ENCODE measurements around the gene SPRR1A. TPM values are rescaled to one million over a fixed set of nuclear protein-coding genes. Genes with fewer than 3 reads are reported as not detected.

Gene SPRR1A
- total RNA-seq, 2 donors from 2014 or later, result not detected

DNA sequence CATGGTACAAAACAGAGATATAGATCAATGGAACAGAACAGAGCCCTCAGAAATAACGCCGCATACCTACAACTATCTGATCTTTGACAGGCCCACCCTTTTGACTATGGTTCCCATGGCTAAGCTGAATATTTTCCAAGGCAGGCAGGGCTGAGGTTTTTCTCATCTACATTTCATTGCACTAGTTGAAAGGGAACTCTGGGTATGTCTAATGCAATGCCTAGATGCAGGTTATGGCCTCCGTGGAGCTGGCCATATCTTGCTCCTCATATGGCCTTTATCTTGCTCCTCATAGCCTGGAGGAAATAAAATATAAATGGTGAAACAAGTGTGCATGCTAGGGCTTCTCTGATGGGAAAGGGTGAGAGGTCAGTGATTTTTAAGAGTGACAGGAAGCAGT, 26.3 kb upstream of the SPRR1A start:
- H3K27me3 Mint-ChIP-seq (ENCODE audit: insufficient read depth), result no peaks in the 10 kb centered on the region

DNA sequence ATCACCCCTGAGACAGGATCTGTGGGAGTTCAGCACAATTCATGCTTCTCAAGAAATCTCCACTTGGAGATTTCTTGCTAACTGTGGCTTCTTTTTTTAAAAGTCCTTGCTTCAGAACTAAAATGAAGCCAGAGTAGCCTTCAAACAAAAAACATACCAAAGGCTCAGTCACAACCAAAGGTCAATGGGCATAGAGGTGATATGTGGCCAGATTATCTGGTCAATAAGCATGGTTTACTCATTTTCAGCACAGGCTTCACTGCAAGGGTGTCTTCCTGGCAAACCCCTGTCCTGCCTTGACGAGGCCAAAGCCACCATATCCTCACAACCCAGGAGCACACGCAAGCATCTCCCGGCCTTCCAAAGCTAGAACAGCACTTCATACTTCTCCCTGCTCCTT, 24.6 kb upstream of the SPRR1A start:
- H3K4me1 Mint-ChIP-seq, result peaks cover 1% of the 10 kb centered on the region
- no peak overlapping the region for H3K4me3 ChIP-seq (ENCODE audit: low read length)

More for the DNA sequence above, 26.3 kb upstream of the SPRR1A start:
- H3K4me1 ChIP-seq (ENCODE audit: control insufficient read depth, insufficient read depth, low read length), result no peaks in the 10 kb centered on the region
- H3K9me3 ChIP-seq (ENCODE audit: control insufficient read depth, low read length), result peaks cover 30% of the 10 kb centered on the region
- peaks cover 49% of the 10 kb centered on the region for H3K9me3 Mint-ChIP-seq
- no peak for DNase-seq
- H3K4me3 ChIP-seq (ENCODE audit: low read length), result no peak overlapping the region
- no peak overlapping the region for H3K27ac Mint-ChIP-seq
- no peak overlapping the region for H3K4me3 Mint-ChIP-seq
- H3K36me3 ChIP-seq (ENCODE audit: control insufficient read depth, insufficient read depth, low read length), result no peaks in the 10 kb centered on the region
- H3K4me1 Mint-ChIP-seq, result no peaks in the 10 kb centered on the region
- 73 to 96% methylated on average over 3 of the region's 3 CpGs for WGBS, 2 experiments (ENCODE audit: insufficient coverage in 1 of 2, insufficient read length in 1 of 2)
- TF ChIP-seq, protein P1, sequence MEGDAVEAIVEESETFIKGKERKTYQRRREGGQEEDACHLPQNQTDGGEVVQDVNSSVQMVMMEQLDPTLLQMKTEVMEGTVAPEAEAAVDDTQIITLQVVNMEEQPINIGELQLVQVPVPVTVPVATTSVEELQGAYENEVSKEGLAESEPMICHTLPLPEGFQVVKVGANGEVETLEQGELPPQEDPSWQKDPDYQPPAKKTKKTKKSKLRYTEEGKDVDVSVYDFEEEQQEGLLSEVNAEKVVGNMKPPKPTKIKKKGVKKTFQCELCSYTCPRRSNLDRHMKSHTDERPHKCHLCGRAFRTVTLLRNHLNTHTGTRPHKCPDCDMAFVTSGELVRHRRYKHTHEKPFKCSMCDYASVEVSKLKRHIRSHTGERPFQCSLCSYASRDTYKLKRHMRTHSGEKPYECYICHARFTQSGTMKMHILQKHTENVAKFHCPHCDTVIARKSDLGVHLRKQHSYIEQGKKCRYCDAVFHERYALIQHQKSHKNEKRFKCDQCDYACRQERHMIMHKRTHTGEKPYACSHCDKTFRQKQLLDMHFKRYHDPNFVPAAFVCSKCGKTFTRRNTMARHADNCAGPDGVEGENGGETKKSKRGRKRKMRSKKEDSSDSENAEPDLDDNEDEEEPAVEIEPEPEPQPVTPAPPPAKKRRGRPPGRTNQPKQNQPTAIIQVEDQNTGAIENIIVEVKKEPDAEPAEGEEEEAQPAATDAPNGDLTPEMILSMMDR (conservative IDR thresholded peaks at IDR 0.05), result no peak
- H3K27ac ChIP-seq (ENCODE audit: low read depth, low read length), result no peak overlapping the region
- no peak overlapping the region for H3K9ac ChIP-seq (ENCODE audit: extremely low read depth, low read length, poor library complexity, severe bottlenecking)
- no peaks in the 10 kb centered on the region for H3K27me3 ChIP-seq (ENCODE audit: control insufficient read depth, insufficient read depth, low read length, poor library complexity, severe bottlenecking)
- H3K36me3 Mint-ChIP-seq (ENCODE audit: low read depth), result no peaks in the 10 kb centered on the region

DNA sequence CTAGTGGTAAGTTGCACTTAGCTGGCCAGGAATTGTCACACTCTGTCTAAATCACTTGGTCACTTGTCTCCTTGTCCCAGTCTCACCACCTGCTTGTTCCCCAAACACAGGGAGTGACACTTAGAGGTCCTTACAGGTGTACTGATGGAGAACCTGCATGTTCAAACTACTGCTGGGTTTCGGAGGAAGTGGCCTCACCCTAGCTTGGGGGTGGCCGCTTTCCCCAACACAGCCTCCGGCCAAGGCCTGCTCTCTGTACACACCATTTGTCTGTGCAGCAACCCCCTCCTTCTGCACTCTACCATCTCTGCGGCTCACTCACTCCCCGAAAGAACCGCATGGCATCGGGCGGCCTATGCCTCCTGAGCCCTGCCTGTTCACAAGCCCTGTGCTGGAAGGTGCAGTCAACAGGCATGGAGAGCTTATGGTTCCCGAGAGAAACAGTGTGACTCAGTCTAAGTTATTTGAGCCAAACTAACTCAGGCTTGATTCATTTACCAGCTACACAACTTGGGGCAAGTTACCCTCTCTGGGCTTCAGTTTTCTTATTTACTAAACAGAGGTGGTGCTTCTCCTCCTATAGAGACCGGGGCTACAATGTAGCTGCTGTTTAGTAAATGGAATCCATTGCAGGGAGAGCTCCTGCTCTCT, 24.0 kb upstream of the SPRR1A start:
- Mint-ChIP-seq H3K9me3 (peaks cover 40% of the 10 kb centered on the region), H3K36me3 (ENCODE audit: low read depth) (no peaks in the 10 kb centered on the region)
- no peak overlapping the region for H3K9ac ChIP-seq (ENCODE audit: extremely low read depth, low read length, poor library complexity, severe bottlenecking)

More for the DNA sequence above, 24.6 kb upstream of the SPRR1A start:
- no peaks in the 10 kb centered on the region for H3K36me3 ChIP-seq (ENCODE audit: control insufficient read depth, insufficient read depth, low read length)
- no peak overlapping the region for H3K9ac ChIP-seq (ENCODE audit: extremely low read depth, low read length, poor library complexity, severe bottlenecking)
- TF ChIP-seq, protein P1 (conservative IDR thresholded peaks at IDR 0.05), result no peak
- no peak overlapping the region for H3K27ac Mint-ChIP-seq
- no peaks in the 10 kb centered on the region for H3K4me1 ChIP-seq (ENCODE audit: control insufficient read depth, insufficient read depth, low read length)
- no peaks in the 10 kb centered on the region for H3K27me3 ChIP-seq (ENCODE audit: control insufficient read depth, insufficient read depth, low read length, poor library complexity, severe bottlenecking)
- peaks cover 38% of the 10 kb centered on the region for H3K9me3 Mint-ChIP-seq
- no peak for DNase-seq
- H3K9me3 ChIP-seq (ENCODE audit: control insufficient read depth, low read length), result peaks cover 35% of the 10 kb centered on the region
- 47% methylated on average over 1 of the region's 3 CpGs; no CpG with 5 or more reads in 1 of the 2 experiments for WGBS, 2 experiments (ENCODE audit: insufficient coverage in 1 of 2, insufficient read length in 1 of 2)
- H3K27ac ChIP-seq (ENCODE audit: low read depth, low read length), result no peak overlapping the region
- no peak overlapping the region for H3K4me3 Mint-ChIP-seq
- H3K27me3 Mint-ChIP-seq (ENCODE audit: insufficient read depth), result no peaks in the 10 kb centered on the region
- H3K36me3 Mint-ChIP-seq (ENCODE audit: low read depth), result no peaks in the 10 kb centered on the region

More for the DNA sequence above, 24.0 kb upstream of the SPRR1A start:
- 84 to 90% methylated on average over 5 to 10 of the region's 10 CpGs for WGBS, 2 experiments (ENCODE audit: insufficient coverage in 1 of 2, insufficient read length in 1 of 2)
- no peaks in the 10 kb centered on the region for H3K36me3 ChIP-seq (ENCODE audit: control insufficient read depth, insufficient read depth, low read length)
- Mint-ChIP-seq H3K27me3 (ENCODE audit: insufficient read depth) (no peaks in the 10 kb centered on the region), H3K27ac (no peak overlapping the region), H3K4me3 (no peak overlapping the region), H3K4me1 (peaks cover 1% of the 10 kb centered on the region)
- peaks cover 33% of the 10 kb centered on the region for H3K9me3 ChIP-seq (ENCODE audit: control insufficient read depth, low read length)
- H3K4me3 ChIP-seq (ENCODE audit: low read length), result no peak overlapping the region
- H3K27me3 ChIP-seq (ENCODE audit: control insufficient read depth, insufficient read depth, low read length, poor library complexity, severe bottlenecking), result no peaks in the 10 kb centered on the region
- DNase-seq, result no peak
- H3K27ac ChIP-seq (ENCODE audit: low read depth, low read length), result no peak overlapping the region
- TF ChIP-seq, protein P1 (conservative IDR thresholded peaks at IDR 0.05), result no peak
- no peaks in the 10 kb centered on the region for H3K4me1 ChIP-seq (ENCODE audit: control insufficient read depth, insufficient read depth, low read length)

Data from endodermal cell (in vitro differentiated cells).